K562 (cell line): ENCODE data around the gene PKIB. TPM values are rescaled to one million over a fixed set of nuclear protein-coding genes. Genes with fewer than 3 reads are reported as not detected.

ENCODE experiments used
- ATAC-seq: fragments of 200-7000 bp; cut with Tn5 transposase; 3 replicates; pipeline ENCODE4 v1.9.1; 2020; ENCODE audit warnings: moderate library complexity
- BruUV-seq: library from RNA; stranded (reverse); fragments of 400-500 nt; replicated peaks from 2 replicates; lab custom pipeline; 2021; lab: Mats Ljungman, UMichigan
- CTCF ChIA-PET: fragments of 300-600 bp; formaldehyde crosslinking; extraction: SDS; loops from one replicate; lab custom pipeline; 2021; ENCODE audit warnings: low intra/inter-chr PET ratio; lab: Yijun Ruan, JAX
- POLR2A ChIA-PET: fragments of 300-600, 350-650 bp; sonication (Branson Sonifier 250); formaldehyde crosslinking; extraction: SDS; loops from one replicate; lab custom pipeline; 2021; ENCODE audit warnings: antibody characterized with exemption, inconsistent platforms; lab: Yijun Ruan, JAX
- DNase-seq, 4 experiments: peaks; one replicate each; pipeline versions ENCODE4 v3.0.0 to v3.0.0-alpha.2; 2011 to 2018; ENCODE audit warnings: low spot score in 3 of 4, mixed read lengths in 3 of 4; ENCODE audit errors: extremely low read depth in 1 of 4
- FAIRE-seq: peaks from 2 replicates; lab custom pipeline; 2011; peaks lifted over from hg19 to GRCh38; lab: Jason Lieb, UNC
- H2AFZ ChIP-seq: 2 replicates; pipeline ENCODE4 v1.6.0; 2011; ENCODE audit warnings: low read depth, low read length, control low read depth, inconsistent platforms
- H3K27ac ChIP-seq: fragments of 200-600 bp; 3 replicates; pipeline ENCODE4 v1.8.0; 2011; ENCODE audit warnings: low read depth, mild to moderate bottlenecking, control low read depth, inconsistent platforms, low read length, moderate library complexity, mixed read lengths; ENCODE audit errors: extremely low read depth
- H3K27me3 ChIP-seq, 2 experiments: fragments of 300-600 bp in 1 of 2; 2 replicates in 1 of 2; 3 replicates in 1 of 2; pipeline versions ENCODE4 v1.6.0 to v1.8.0; 2011; ENCODE audit warnings: inconsistent platforms in 2 of 2, low read length in 2 of 2, mild to moderate bottlenecking in 1 of 2, mixed read lengths in 1 of 2, moderate library complexity in 1 of 2; ENCODE audit not compliant: control insufficient read depth in 2 of 2, insufficient read depth in 2 of 2
- H3K36me3 ChIP-seq: fragments of 300-600 bp; 3 replicates; pipeline ENCODE4 v1.8.0; 2011; ENCODE audit warnings: mild to moderate bottlenecking, low read length, inconsistent platforms; ENCODE audit not compliant: control insufficient read depth, insufficient read depth
- H3K4me1 ChIP-seq, 2 experiments: fragments of 200-600 bp in 1 of 2; replicated peaks in 1 of 2; 2 replicates in 1 of 2; 3 replicates in 1 of 2; pipeline versions ENCODE4 v1.5.1 to v1.8.0; 2011; ENCODE audit warnings: inconsistent platforms in 2 of 2, low read length in 2 of 2, mild to moderate bottlenecking in 1 of 2, mixed read lengths in 1 of 2, moderate library complexity in 1 of 2; ENCODE audit not compliant: control insufficient read depth in 2 of 2, insufficient read depth in 2 of 2
- H3K4me2 ChIP-seq: 2 replicates; pipeline ENCODE4 v1.6.1; 2011; ENCODE audit warnings: low read length, control low read depth, inconsistent platforms, mixed read lengths; ENCODE audit not compliant: insufficient read depth
- H3K4me3 ChIP-seq: fragments of 200-600 bp; sonication (generic), shearing (Covaris generic); 2 replicates; pipeline ENCODE4 v1.5.1; 2016; ENCODE audit warnings: control low read depth, inconsistent platforms
- H3K79me2 ChIP-seq: fragments of 200-600 bp; 3 replicates; pipeline ENCODE4 v1.8.0; 2011; ENCODE audit warnings: low read length, inconsistent platforms; ENCODE audit not compliant: control insufficient read depth, insufficient read depth
- H3K9ac ChIP-seq, 2 experiments: 2 replicates each; pipeline versions ENCODE4 v1.6.0 to v1.6.1; 2011; ENCODE audit warnings: low read depth in 2 of 2, low read length in 2 of 2, control low read depth in 1 of 2, inconsistent platforms in 1 of 2, mild to moderate bottlenecking in 1 of 2, mixed read lengths in 1 of 2; ENCODE audit not compliant: insufficient read depth in 1 of 2
- H3K9me1 ChIP-seq: one replicate; pipeline ENCODE4 v1.6.0; 2011; ENCODE audit warnings: inconsistent platforms, mild to moderate bottlenecking, low read length, moderate library complexity; ENCODE audit not compliant: control insufficient read depth, insufficient read depth
- H3K9me3 ChIP-seq: replicated peaks from 2 replicates; pipeline ENCODE4 v1.5.1; 2011; ENCODE audit warnings: low read depth, low read length, inconsistent platforms; ENCODE audit not compliant: control insufficient read depth, insufficient read depth
- H4K20me1 ChIP-seq: replicated peaks from 2 replicates; pipeline ENCODE4 v1.6.1; 2011; ENCODE audit warnings: low read length, inconsistent platforms, mixed read lengths; ENCODE audit not compliant: control insufficient read depth, insufficient read depth
- CBX2 ChIP-seq: fragments of 200-600 bp; sonication (generic); IDR thresholded peaks from one replicate; pipeline ENCODE4 v1.6.1; 2012; ENCODE audit warnings: mild to moderate bottlenecking, low read length, inconsistent platforms; ENCODE audit not compliant: insufficient read depth, poor library complexity, severe bottlenecking
- EZH2 ChIP-seq: IDR thresholded peaks from 2 replicates; pipeline ENCODE4 v1.6.1; 2012; ENCODE audit warnings: low read depth, mild to moderate bottlenecking, inconsistent platforms, low read length, borderline replicate concordance
- JUN ChIP-seq, 2 experiments: sonication (generic) in 1 of 2; formaldehyde crosslinking in 1 of 2; IDR thresholded peaks; 2 replicates each; pipeline versions ENCODE4 v1.6.1 to v1.8.0; 2012 to 2022; ENCODE audit warnings: borderline replicate concordance in 2 of 2, mild to moderate bottlenecking in 2 of 2, improper control_type of control experiment in 1 of 2, low read depth in 1 of 2, low read length in 1 of 2, missing genetic modification reagents in 1 of 2
- MGA ChIP-seq: fragments of 450-650 bp; IDR thresholded peaks from 2 replicates; pipeline ENCODE4 v1.6.1; 2016; ENCODE audit warnings: mild to moderate bottlenecking, moderate library complexity
- POLR2AphosphoS2 ChIP-seq: IDR thresholded peaks from 2 replicates; pipeline ENCODE4 v1.6.1; 2012; ENCODE audit warnings: low read length, improper control_type of control experiment
- TFE3 ChIP-seq: fragments of 450-650 bp; formaldehyde crosslinking; IDR thresholded peaks from 2 replicates; pipeline ENCODE4 v1.4.0; 2020; ENCODE audit warnings: mild to moderate bottlenecking, mixed read lengths
- ZNF57 ChIP-seq: fragments of 450-650 bp; formaldehyde crosslinking; IDR thresholded peaks from 2 replicates; pipeline ENCODE4 v1.4.0; 2020; ENCODE audit warnings: mild to moderate bottlenecking, moderate library complexity
- ZNF589 ChIP-seq: fragments of 200-800 bp; sonication (Bioruptor generic); IDR thresholded peaks from 2 replicates; pipeline ENCODE4 v1.6.1; 2016; ENCODE audit warnings: low read depth, missing genetic modification characterization, missing compliant biosample characterization
- WGBS: fragments of 100-300 bp; shearing (Covaris generic); methylation state at CpG from one replicate; pipeline ENCODE4 v1.1.6; 2016; ENCODE audit warnings: low coverage, mixed read lengths; ENCODE audit not compliant: insufficient coverage; ENCODE audit errors: missing lambda C conversion rate; 5-methylcytosine and 5-hydroxymethylcytosine counted together
- in situ Hi-C: fragments of 300-500 bp; cut with MboI; formaldehyde crosslinking; loops from 4 replicates; pipeline ENCODE4 v1.15.0; 2018; ENCODE audit warnings: inconsistent platforms, mixed read lengths
- intact Hi-C: fragments of 100-400 bp; cut with micrococcal nuclease; formaldehyde crosslinking; loops from 2 replicates; pipeline ENCODE4 v1.14.2; 2022
- polyA plus RNA-seq, 8 experiments: library from polyadenylated mRNA; depleted of rRNA in 4 of 8; stranded (reverse) in 5 of 8; unstranded in 3 of 8; fragments of >200 nt; fragmentation: Nextera tagmentation in 2 of 8; fragmentation: Illumina TruSeq in 1 of 8; extraction: Ambion mirVana in 2 of 8; extraction: Trizol in 1 of 8; gene quantifications; 2 replicates each; pipeline versions ENCODE4 v1.2.1 to v1.2.3, GENCODE V29; 2011 to 2014; ENCODE audit warnings: inconsistent platforms in 1 of 8, missing spikeins in 1 of 8
- total RNA-seq, 7 experiments: library from RNA; depleted of rRNA in 6 of 7; stranded (reverse); fragments of >200 nt in 6 of 7; fragmentation: Illumina TruSeq in 2 of 7; extraction: Trizol in 2 of 7; gene quantifications; 2 replicates each; pipeline versions ENCODE4 v1.2.1 to v1.2.3, GENCODE V29; 2011 to 2021; ENCODE audit warnings: low replicate concordance in 1 of 7

Gene PKIB
- total and polyA plus RNA-seq, 9 of the 15 experiments (the other 6 are each of a cell fraction or from before 2014, with no cell fraction given): 14.8 to 37.5 (median 27.4) TPM

- H3K27ac ChIP-seq: no peak overlapping the region
- DNase-seq (no peak), FAIRE-seq (no peak), ATAC-seq (no peak)
- H2AFZ ChIP-seq: no peak overlapping the region
- WGBS: 0% methylated on average over 1 of the region's 1 CpG
- ChIA-PET CTCF (no interaction called here), POLR2A (no interaction called here)
- H3K36me3 ChIP-seq: no peaks in the 10 kb centered on the region
- H3K9me3 ChIP-seq: no peaks in the 10 kb centered on the region
- BruUV-seq: no TSS peak
- H3K9ac ChIP-seq: no peak overlapping the region
- H3K4me3 ChIP-seq: no peak overlapping the region
- H3K79me2 ChIP-seq: no peaks in the 10 kb centered on the region
- no peaks in the 10 kb centered on the region for H3K27me3 ChIP-seq
- H4K20me1 ChIP-seq: no peaks in the 10 kb centered on the region
- intact Hi-C loops (no loop called here), in situ Hi-C loops (no loop called here)
- H3K4me1 ChIP-seq: no peaks in the 10 kb centered on the region
- no peaks in the 10 kb centered on the region for H3K9me1 ChIP-seq
- no peak overlapping the region for H3K4me2 ChIP-seq
- no peak for TF ChIP-seq CBX2
- TF ChIP-seq ZNF589 (CRISPR knock-in tag): no peak
- TF ChIP-seq MGA: no peak
- no peak for TF ChIP-seq ZNF57
- TF ChIP-seq TFE3 (CRISPR knock-in tag): no peak
- TF ChIP-seq JUN (IDR thresholded peaks at IDR 0.05; ENCODE audit: borderline replicate concordance, low read depth, low read length): no peak
- no peak for TF ChIP-seq JUN (CRISPR knock-in tag; IDR thresholded peaks at IDR 0.05; ENCODE audit: borderline replicate concordance)
- no peak for TF ChIP-seq EZH2
- no peak for TF ChIP-seq POLR2AphosphoS2
Measured at GRCh38 chr6:122758927-122759334, 148.7 kb downstream of the PKIB start.
